Measurements from ENCODE around the gene ELP1.

ELP1 gene

GRCh38 chr9:108857572-108857971, 76.4 kb downstream of the ELP1 start:
- H4K20me1 ChIP-seq (ENCODE audit: insufficient read depth, low read length): no peaks in the 10 kb centered on the region
- no peak overlapping the region for H3K4me2 ChIP-seq (ENCODE audit: low read length)
- no peaks in the 10 kb centered on the region for H3K4me1 ChIP-seq (ENCODE audit: low read length)
- TF ChIP-seq EZH2phosphoT487 (IDR thresholded peaks at IDR 0.05; ENCODE audit: low read depth) (no peak), CTCF (IDR thresholded peaks at IDR 0.05; ENCODE audit: low read depth, low read length) (no peak)
- no peak overlapping the region for H3K4me3 ChIP-seq (ENCODE audit: low read length)
- H3K79me2 ChIP-seq (ENCODE audit: low read length): no peaks in the 10 kb centered on the region
- no peak overlapping the region for H3K9ac ChIP-seq (ENCODE audit: low read length)
- no peaks in the 10 kb centered on the region for H3K9me3 ChIP-seq (ENCODE audit: insufficient read depth, low read length)
- no peak overlapping the region for H3K27ac ChIP-seq (ENCODE audit: low read length)
- no peaks in the 10 kb centered on the region for H3K36me3 ChIP-seq (replicated peaks; ENCODE audit: low read depth, low read length)
- H2AFZ ChIP-seq (ENCODE audit: low read depth, low read length): no peak overlapping the region
- no peaks in the 10 kb centered on the region for H3K27me3 ChIP-seq (ENCODE audit: low read depth, low read length)

GRCh38 chr9:108855888-108856287, 78.0 kb downstream of the ELP1 start, which contains the start of gene ACTL7B:
TSS of gene ACTL7B (minus strand) at chr9:108855986. CDS start at chr9:108855930, 56 bp downstream.
- Histone ChIP-seq H3K9me3 (ENCODE audit: insufficient read depth, low read length) (no peaks in the 10 kb centered on the region), H3K4me3 (ENCODE audit: low read length) (no peak within 1 kb of the TSS), H4K20me1 (ENCODE audit: insufficient read depth, low read length) (no peaks in the 10 kb centered on the region), H3K27ac (ENCODE audit: low read length) (no peak within 1 kb of the TSS), H2AFZ (ENCODE audit: low read depth, low read length) (no peak within 1 kb of the TSS), H3K4me2 (ENCODE audit: low read length) (no peak within 1 kb of the TSS), H3K27me3 (ENCODE audit: low read depth, low read length) (no peaks in the 10 kb centered on the region; the same call in 1 of the 2 replicates), H3K36me3 (replicated peaks; ENCODE audit: low read depth, low read length) (no peaks in the 10 kb centered on the region), H3K4me1 (ENCODE audit: low read length) (no peaks in the 10 kb centered on the region), H3K79me2 (ENCODE audit: low read length) (no peaks in the 10 kb centered on the region), H3K9ac (ENCODE audit: low read length) (no peak within 1 kb of the TSS)
- TF ChIP-seq CTCF (IDR thresholded peaks at IDR 0.05; ENCODE audit: low read depth, low read length): no peak
- TF ChIP-seq EZH2phosphoT487 (IDR thresholded peaks at IDR 0.05; ENCODE audit: low read depth): no peak

DNA sequence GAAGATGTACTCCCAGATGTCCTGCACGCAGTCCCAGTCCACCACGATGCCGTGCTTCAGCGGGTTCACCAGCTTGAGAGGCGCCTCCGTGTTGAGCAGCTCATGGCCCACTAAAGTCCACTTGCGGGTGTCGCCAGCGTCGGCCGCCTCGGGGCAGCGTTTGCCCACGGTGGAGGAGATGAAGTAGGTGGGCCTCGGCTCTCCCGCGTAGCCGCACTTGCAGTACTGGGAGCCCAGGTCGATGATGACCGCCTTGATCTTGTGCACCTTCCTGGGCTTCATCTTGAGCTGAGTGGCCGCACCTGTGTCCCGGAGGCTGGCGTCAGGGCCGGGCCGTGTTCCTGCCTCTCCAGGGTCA, 78.4 kb downstream of the ELP1 start:
- no peaks in the 10 kb centered on the region for H4K20me1 ChIP-seq (ENCODE audit: insufficient read depth, low read length)
- no peak overlapping the region for H3K9ac ChIP-seq (ENCODE audit: low read length)
- no peak overlapping the region for H3K4me3 ChIP-seq (ENCODE audit: low read length)
- H3K27me3 ChIP-seq (ENCODE audit: low read depth, low read length): no peaks in the 10 kb centered on the region; the same call in 1 of the 2 replicates
- no peak overlapping the region for H3K27ac ChIP-seq (ENCODE audit: low read length)
- no peak overlapping the region for H3K4me2 ChIP-seq (ENCODE audit: low read length)
- H3K79me2 ChIP-seq (ENCODE audit: low read length): no peaks in the 10 kb centered on the region
- H3K4me1 ChIP-seq (ENCODE audit: low read length): no peaks in the 10 kb centered on the region
- no peaks in the 10 kb centered on the region for H3K36me3 ChIP-seq (replicated peaks; ENCODE audit: low read depth, low read length)
- no peaks in the 10 kb centered on the region for H3K9me3 ChIP-seq (ENCODE audit: insufficient read depth, low read length)
- TF ChIP-seq CTCF (IDR thresholded peaks at IDR 0.05; ENCODE audit: low read depth, low read length) (no peak), EZH2phosphoT487 (IDR thresholded peaks at IDR 0.05; ENCODE audit: low read depth) (no peak)
- no peak overlapping the region for H2AFZ ChIP-seq (ENCODE audit: low read depth, low read length)

- no peak overlapping the region for H2AFZ ChIP-seq (ENCODE audit: low read depth, low read length)
- H4K20me1 ChIP-seq (ENCODE audit: insufficient read depth, low read length): no peaks in the 10 kb centered on the region
- H3K36me3 ChIP-seq (replicated peaks; ENCODE audit: low read depth, low read length): no peaks in the 10 kb centered on the region
- no peaks in the 10 kb centered on the region; the same call in 1 of the 2 replicates for H3K27me3 ChIP-seq (ENCODE audit: low read depth, low read length)
- no peak overlapping the region for H3K9ac ChIP-seq (ENCODE audit: low read length)
- no peaks in the 10 kb centered on the region for H3K9me3 ChIP-seq (ENCODE audit: insufficient read depth, low read length)
- TF ChIP-seq EZH2phosphoT487 (IDR thresholded peaks at IDR 0.05; ENCODE audit: low read depth): no peak
- TF ChIP-seq CTCF (IDR thresholded peaks at IDR 0.05; ENCODE audit: low read depth, low read length): no peak
- no peak overlapping the region for H3K4me3 ChIP-seq (ENCODE audit: low read length)
- H3K27ac ChIP-seq (ENCODE audit: low read length): no peak overlapping the region
- H3K79me2 ChIP-seq (ENCODE audit: low read length): no peaks in the 10 kb centered on the region
- no peak overlapping the region for H3K4me2 ChIP-seq (ENCODE audit: low read length)
- H3K4me1 ChIP-seq (ENCODE audit: low read length): no peaks in the 10 kb centered on the region
Observed at GRCh38 chr9:108854641-108855528, 79.0 kb downstream of the ELP1 start.

Data from OCI-LY3 (cell line).